GM10266 (cell line): ENCODE data around the gene MMP25.
"Not testable (repeated sequence)": the region's sequence is repeated elsewhere in the genome, so short reads cannot be mapped to it uniquely, and the experiment has no call there.

Experiments
- DNase-seq: peaks from one replicate; pipeline ENCODE4 v3.0.0; 2012; ENCODE audit errors: extremely low spot score
- TF ChIP-seq, protein P1 (sequence below): IDR thresholded peaks from 2 replicates; pipeline ENCODE4 v1.5.1; 2012; ENCODE audit warnings: mild to moderate bottlenecking, low read depth; ENCODE audit not compliant: control insufficient read depth, insufficient read depth; ENCODE audit errors: missing control alignments

The MMP25 gene

GRCh38 chr16:3044708-3045107 lies 1.7 kb upstream of the MMP25 start:
- DNase-seq = no peak
- TF ChIP-seq, protein P1, sequence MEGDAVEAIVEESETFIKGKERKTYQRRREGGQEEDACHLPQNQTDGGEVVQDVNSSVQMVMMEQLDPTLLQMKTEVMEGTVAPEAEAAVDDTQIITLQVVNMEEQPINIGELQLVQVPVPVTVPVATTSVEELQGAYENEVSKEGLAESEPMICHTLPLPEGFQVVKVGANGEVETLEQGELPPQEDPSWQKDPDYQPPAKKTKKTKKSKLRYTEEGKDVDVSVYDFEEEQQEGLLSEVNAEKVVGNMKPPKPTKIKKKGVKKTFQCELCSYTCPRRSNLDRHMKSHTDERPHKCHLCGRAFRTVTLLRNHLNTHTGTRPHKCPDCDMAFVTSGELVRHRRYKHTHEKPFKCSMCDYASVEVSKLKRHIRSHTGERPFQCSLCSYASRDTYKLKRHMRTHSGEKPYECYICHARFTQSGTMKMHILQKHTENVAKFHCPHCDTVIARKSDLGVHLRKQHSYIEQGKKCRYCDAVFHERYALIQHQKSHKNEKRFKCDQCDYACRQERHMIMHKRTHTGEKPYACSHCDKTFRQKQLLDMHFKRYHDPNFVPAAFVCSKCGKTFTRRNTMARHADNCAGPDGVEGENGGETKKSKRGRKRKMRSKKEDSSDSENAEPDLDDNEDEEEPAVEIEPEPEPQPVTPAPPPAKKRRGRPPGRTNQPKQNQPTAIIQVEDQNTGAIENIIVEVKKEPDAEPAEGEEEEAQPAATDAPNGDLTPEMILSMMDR = no peak

- no peak for DNase-seq
Observed at GRCh38 chr16:3046641-3047386, 453 bp downstream of the MMP25 start.

GRCh38 chr16:3047387-3047720 lies 993 bp downstream of the MMP25 start:
- TF ChIP-seq, protein P1 = no peak
- no peak for DNase-seq

More at GRCh38 chr16:3046641-3047386, 453 bp downstream of the MMP25 start:
- TF ChIP-seq, protein P1 = no peak

- DNase-seq = no peak
- TF ChIP-seq, protein P1 = no peak
Observed at GRCh38 chr16:3049921-3050481, 3.6 kb downstream of the MMP25 start.

DNA sequence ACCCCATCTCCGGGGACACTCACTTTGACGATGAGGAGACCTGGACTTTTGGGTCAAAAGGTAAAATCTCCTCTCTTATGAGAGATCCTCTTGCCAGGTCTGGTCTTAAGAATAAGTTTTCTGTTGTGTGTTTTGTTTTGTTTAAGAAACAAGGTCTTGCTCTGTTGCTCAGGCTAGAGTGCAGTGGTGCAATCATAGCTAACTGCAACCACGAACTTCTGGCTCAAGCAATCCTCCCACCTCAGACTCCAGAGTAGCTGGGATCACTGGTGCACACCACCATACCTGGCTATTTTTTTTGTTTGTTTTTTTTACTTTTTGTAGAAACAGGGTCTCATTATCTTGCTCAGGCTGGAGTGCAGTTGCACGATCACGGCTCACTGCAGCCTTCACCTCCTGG lies 4.1 kb downstream of the MMP25 start:
- TF ChIP-seq, protein P1 = no peak
- DNase-seq = no peak

GRCh38 chr16:3051009-3051408 lies 4.6 kb downstream of the MMP25 start:
- TF ChIP-seq, protein P1 = no peak
- DNase-seq = no peak

- no peak for DNase-seq
- TF ChIP-seq, protein P1 = no peak
Observed at GRCh38 chr16:3051494-3051893, 5.1 kb downstream of the MMP25 start.

GRCh38 chr16:3052571-3053329 lies 6.4 kb downstream of the MMP25 start:
- DNase-seq = not testable (repeated sequence)

GRCh38 chr16:3053330-3053710 lies 7.0 kb downstream of the MMP25 start:
- DNase-seq = not testable (repeated sequence)
